WERI-Rb-1 (cell line): Measurements from ENCODE around the gene TXNRD2.

Source experiments
- DNase-seq: peaks from one replicate; pipeline ENCODE4 v3.0.0-alpha.2; 2020
- H3K27ac ChIP-seq: fragments of 250-450 bp; sonication (Bioruptor Pico); 2 replicates; pipeline ENCODE4 v1.5.1; 2020; ENCODE audit warnings: mild to moderate bottlenecking, moderate library complexity
- H3K27me3 ChIP-seq: fragments of 250-450 bp; sonication (Bioruptor Pico); 2 replicates; pipeline ENCODE4 v1.5.1; 2021; ENCODE audit warnings: mild to moderate bottlenecking, low read depth, moderate library complexity; ENCODE audit not compliant: insufficient read depth, severe bottlenecking
- H3K36me3 ChIP-seq: fragments of 250-450 bp; sonication (Bioruptor Pico); 2 replicates; pipeline ENCODE4 v1.5.1; 2020; ENCODE audit warnings: mild to moderate bottlenecking, moderate library complexity
- H3K4me3 ChIP-seq: 2 replicates; pipeline ENCODE4 v1.5.1; 2011; ENCODE audit warnings: low read depth, mild to moderate bottlenecking, control low read depth, low read length
- H3K9me3 ChIP-seq: fragments of 250-450 bp; sonication (Bioruptor Pico); 2 replicates; pipeline ENCODE4 v1.5.1; 2021; ENCODE audit warnings: mild to moderate bottlenecking, moderate library complexity; ENCODE audit not compliant: severe bottlenecking
- CTCF ChIP-seq: IDR thresholded peaks from 2 replicates; pipeline ENCODE4 v1.5.1; 2011; ENCODE audit warnings: low read depth, mild to moderate bottlenecking, control low read depth, inconsistent platforms, low read length

TXNRD2 gene

GRCh38 chr22:19868773-19869471 is 72.7 kb downstream of the TXNRD2 start:
- Histone ChIP-seq H3K9me3 (no peaks in the 10 kb centered on the region), H3K27ac (peak overlapping the region; percentile 78), H3K36me3 (no peaks in the 10 kb centered on the region), H3K27me3 (no peaks in the 10 kb centered on the region), H3K4me3 (no peak overlapping the region)
- no peak for TF ChIP-seq CTCF
- DNase-seq: peak; percentile 8

- Histone ChIP-seq H3K27me3 (no peaks in the 10 kb centered on the region), H3K27ac (no peak overlapping the region), H3K9me3 (no peaks in the 10 kb centered on the region), H3K4me3 (no peak overlapping the region), H3K36me3 (no peaks in the 10 kb centered on the region)
- no peak for TF ChIP-seq CTCF
- no peak for DNase-seq
Measured at GRCh38 chr22:19868333-19868732, 73.3 kb downstream of the TXNRD2 start.

GRCh38 chr22:19867617-19868016 is 74.0 kb downstream of the TXNRD2 start:
- H3K27ac ChIP-seq: no peak overlapping the region
- TF ChIP-seq CTCF: no peak
- no peak for DNase-seq
- H3K36me3 ChIP-seq: no peaks in the 10 kb centered on the region
- no peaks in the 10 kb centered on the region for H3K9me3 ChIP-seq
- H3K4me3 ChIP-seq: no peak overlapping the region
- H3K27me3 ChIP-seq: no peaks in the 10 kb centered on the region

- H3K27ac ChIP-seq: no peak overlapping the region
- no peak for TF ChIP-seq CTCF
- H3K27me3 ChIP-seq: no peaks in the 10 kb centered on the region
- no peak for DNase-seq
- no peaks in the 10 kb centered on the region for H3K36me3 ChIP-seq
- H3K4me3 ChIP-seq: no peak overlapping the region
- no peaks in the 10 kb centered on the region for H3K9me3 ChIP-seq
Measured at GRCh38 chr22:19866665-19867009, 75.0 kb downstream of the TXNRD2 start.

- no peak for TF ChIP-seq CTCF
- no peak for DNase-seq
Measured at GRCh38 chr22:19865141-19865829, 76.3 kb downstream of the TXNRD2 start.

More at GRCh38 chr22:19865141-19865829, 76.3 kb downstream of the TXNRD2 start:
- Histone ChIP-seq H3K27ac (no peak overlapping the region), H3K4me3 (no peak overlapping the region), H3K27me3 (no peaks in the 10 kb centered on the region), H3K9me3 (no peaks in the 10 kb centered on the region), H3K36me3 (no peaks in the 10 kb centered on the region)
